GM19467 (cell line): ENCODE measurements around the gene RANBP3.
"Not testable (repeated sequence)": the region's sequence is repeated elsewhere in the genome, so short reads cannot be mapped to it uniquely, and the experiment has no call there.

Source experiments
- ATAC-seq: cut with Tn5 transposase; IDR thresholded peaks from one replicate; pipeline ENCODE4 v1.9.1; 2021; ENCODE audit warnings: mild to moderate bottlenecking, moderate library complexity; ENCODE audit not compliant: unreplicated experiment

RANBP3 gene

DNA sequence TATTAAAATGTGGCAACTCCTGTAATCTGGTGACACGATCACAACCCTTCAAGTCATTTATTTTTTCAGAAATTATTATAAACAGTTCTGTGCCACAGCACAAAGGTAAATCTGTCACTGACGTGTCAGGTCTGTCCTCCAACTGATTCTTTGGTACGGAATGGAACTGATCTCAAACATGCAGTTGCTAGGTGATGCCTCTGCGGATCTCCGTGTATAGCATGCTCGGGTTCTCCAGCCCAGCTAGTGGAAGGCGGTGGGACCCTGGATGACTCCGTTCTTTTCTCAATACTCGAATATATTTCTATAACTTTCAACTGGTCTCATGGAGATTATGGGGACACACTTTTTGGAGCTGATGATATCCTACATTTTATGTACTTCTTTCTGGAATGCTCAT is 11.0 kb downstream of the RANBP3 start:
- no peak for ATAC-seq

- ATAC-seq: no peak
Observed at GRCh38 chr19:5966215-5966614, 11.7 kb downstream of the RANBP3 start.

DNA sequence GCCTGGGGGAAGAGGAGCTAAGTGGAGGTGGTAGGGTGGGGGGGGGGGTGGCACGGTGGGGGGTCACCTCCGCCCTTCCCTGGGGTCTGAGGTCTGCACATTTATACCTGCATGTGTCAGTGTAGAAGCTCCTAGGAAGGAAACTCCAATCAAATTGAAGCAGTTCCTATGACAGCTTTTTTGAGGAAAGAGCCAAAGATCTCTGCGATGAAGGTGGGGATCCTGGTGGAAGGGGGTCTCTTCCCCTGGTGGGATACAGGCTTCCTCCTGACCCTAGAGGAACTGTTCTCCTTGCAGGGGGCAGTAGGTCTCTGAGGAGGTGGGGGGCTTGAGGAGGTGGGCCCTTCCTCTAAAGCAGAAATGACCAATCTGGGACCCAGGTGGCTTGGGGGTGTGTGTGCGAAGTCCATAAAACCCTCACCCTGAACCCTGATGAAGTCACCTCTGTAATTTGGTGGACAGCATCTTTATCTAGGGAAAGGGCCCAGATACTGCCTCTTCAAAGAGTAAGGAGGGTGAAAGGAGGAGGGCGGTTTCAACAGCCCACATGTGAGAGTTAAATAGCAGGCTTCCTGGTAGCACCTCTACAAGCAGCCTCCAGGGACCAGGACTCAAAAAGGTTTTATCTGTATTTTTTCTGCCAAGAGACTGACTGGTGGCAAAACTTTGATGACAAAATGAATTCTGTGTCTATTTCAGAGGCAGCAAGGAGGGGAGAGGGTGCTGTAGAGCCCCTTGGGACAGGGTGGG is 12.9 kb downstream of the RANBP3 start:
- no peak for ATAC-seq

DNA sequence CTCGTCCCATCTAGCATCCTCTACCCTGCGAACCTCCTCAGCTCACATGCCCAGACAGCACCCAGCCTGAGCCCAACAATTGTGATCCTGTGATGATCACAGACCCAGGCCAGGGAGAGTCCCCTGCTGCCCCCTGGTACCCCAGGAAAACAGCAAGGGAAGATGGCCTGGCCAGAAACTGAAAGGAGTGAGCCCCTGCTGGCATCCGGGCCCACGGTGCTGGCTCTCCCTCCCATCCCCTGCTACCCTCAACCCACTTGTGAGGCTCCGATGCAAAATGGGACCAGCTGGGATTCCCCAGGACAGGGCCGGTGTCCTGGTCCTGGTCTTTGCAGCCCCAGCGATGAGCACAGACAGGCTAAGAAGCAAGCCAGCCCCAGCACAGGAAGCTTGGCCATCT is 14.1 kb downstream of the RANBP3 start:
- no peak for ATAC-seq

GRCh38 chr19:5963259-5963658 is 14.7 kb downstream of the RANBP3 start:
- not testable (repeated sequence) for ATAC-seq

GRCh38 chr19:5961969-5962945 is 15.7 kb downstream of the RANBP3 start:
- no peak for ATAC-seq

DNA sequence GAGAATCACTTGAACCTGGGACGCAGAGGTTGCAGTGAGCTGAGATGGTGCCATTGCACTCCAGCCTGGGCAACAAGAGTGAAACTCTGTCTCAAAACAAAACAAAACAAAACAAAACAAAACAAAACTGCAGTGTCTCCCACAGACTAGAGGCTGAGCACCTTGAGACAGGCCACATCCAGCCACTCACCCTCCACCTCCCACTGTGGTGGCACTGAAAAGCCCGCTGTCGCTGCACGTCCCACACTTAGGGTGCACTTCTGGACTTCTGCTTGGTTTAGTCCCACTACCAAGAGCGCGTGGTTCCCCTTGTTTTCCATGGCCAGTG is 16.3 kb downstream of the RANBP3 start:
- not testable (repeated sequence) for ATAC-seq

GRCh38 chr19:5960005-5961001 is 17.6 kb downstream of the RANBP3 start:
- ATAC-seq: no peak

DNA sequence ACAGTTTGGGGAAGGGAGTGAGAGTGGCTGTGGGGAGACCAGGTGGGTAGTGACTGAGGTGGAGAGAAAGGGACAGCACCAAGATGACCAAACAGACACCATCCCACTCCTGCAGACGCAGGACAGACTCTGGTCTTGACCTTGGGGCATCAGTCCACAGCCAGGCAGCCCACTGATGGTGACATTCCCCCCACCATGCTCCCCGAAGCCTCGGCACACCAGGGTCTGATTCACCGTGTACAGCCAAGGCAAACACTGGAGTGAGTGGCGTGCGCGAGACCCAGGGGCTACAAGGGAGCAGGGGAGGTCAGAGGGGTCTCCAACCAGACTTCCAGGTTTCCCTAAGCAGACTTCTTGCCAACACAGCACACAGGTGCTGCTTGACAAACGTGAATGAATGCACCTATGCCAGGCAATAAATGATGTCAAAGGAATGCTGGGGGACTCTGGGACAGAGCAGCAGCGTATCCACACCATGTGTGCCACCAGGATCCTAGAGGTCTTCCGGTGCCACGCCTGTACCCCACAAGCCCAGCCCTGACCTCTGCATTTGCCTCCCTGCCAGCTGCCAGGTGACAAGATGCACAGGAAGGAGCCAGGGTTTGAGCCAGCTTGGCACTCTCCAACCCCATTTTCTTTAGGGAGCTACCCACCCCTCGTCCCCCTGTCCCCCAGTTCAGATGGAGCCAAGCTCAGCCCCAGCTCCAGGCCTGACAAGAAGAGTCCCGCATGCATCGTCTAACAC is 18.5 kb downstream of the RANBP3 start:
- no peak for ATAC-seq

DNA sequence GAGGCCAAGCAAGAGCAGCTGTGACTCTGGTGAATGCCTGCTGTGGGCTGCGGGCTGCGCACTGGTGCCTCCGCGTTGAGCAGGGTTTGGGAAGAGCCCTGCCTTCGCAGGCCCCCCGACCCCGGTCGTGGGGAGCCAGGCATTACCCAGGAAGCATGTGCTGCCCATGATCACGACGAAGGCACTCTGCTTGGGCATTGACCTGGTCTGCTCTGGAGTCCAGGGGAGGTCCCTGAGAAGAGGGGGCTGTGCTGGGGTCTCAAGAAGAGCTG is 19.2 kb downstream of the RANBP3 start:
- no peak for ATAC-seq

DNA sequence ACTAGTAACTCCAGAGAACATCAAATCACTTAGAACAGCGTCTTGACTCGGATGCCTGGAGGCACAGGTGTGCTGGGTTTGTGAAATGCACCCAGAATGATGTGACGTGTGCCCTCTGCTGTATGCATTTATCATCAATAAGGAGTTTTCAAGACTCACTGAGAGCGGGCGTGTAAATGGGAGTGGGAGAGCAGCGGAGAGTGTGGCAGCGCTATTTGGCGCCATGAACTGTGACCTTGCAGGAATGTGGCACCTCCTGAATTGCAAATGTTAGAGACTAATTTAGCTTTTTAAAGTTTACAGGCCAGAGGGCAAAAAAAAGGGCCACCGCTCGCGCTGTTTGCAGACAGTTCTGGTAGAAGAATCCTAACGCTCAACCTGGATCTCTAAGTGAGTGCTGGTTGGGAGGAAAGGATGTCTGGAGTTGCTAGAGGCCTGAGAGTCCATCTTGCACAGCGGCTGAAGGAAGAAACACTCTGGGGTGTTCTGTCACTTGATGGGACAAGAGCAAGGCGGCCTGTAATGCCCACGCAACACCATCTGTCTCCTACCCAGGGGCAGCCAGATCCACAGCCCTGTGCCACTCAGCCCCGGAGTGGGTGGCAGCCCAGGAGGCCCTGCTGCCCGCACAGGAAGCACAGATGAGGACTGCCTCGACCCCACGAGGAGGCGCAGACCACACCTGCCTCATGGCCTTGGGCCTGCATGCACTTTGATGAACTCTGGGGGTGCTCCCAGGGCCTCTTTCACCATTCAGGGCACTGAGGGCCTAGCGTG is 19.7 kb downstream of the RANBP3 start:
- ATAC-seq: no peak

- no peak for ATAC-seq
Observed at GRCh38 chr19:5957170-5957569, 20.8 kb downstream of the RANBP3 start.

- ATAC-seq: no peak
Observed at GRCh38 chr19:5956728-5957127, 21.2 kb downstream of the RANBP3 start.

- ATAC-seq: no peak
Observed at GRCh38 chr19:5956323-5956722, 21.6 kb downstream of the RANBP3 start.

- ATAC-seq: no peak
Observed at GRCh38 chr19:5955636-5955935, 22.4 kb downstream of the RANBP3 start.

DNA sequence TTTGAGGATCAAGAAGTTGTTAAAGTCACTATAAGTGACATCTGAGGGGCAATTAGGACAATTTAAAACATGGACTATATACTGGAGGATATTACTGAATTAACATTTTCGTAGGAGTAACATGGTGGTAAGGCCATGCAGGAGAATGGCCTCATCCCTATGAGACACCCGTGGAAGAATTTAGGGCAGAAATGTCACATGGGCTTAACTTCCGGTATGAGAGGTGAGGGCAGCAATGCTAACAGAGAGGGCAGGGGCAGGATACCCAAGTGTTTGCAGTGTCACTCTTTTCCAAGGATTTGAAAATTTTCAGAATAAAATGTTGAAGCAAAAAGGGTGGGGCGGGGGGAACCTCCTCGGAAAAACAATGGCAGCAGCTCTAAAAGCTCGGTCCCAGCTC is 23.6 kb downstream of the RANBP3 start:
- no peak for ATAC-seq

DNA sequence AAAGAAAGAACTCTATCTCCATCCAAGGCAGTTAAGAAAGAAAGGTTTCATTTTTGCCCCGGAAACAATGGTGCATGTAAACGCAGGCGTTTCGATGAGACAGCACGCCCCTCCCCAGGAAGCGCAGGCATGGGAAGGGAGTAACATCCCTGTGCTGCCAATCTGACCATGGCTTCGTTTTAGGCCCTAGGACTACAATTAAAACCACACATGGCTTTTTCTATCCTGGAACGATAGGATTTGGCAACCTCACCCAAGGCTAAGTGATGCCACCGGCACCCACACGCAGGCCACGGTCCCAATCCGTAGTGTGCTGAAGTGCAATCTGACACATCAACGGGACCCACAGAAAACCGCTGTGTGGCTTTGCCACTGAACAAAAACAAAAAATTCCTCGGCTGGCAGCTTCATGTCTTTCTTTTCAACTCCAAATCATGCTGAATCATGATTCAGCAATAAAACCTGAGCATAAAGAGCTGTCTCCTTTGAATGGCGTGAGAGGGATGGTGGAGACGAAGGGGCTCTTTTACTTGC is 24.2 kb downstream of the RANBP3 start:
- ATAC-seq: no peak

DNA sequence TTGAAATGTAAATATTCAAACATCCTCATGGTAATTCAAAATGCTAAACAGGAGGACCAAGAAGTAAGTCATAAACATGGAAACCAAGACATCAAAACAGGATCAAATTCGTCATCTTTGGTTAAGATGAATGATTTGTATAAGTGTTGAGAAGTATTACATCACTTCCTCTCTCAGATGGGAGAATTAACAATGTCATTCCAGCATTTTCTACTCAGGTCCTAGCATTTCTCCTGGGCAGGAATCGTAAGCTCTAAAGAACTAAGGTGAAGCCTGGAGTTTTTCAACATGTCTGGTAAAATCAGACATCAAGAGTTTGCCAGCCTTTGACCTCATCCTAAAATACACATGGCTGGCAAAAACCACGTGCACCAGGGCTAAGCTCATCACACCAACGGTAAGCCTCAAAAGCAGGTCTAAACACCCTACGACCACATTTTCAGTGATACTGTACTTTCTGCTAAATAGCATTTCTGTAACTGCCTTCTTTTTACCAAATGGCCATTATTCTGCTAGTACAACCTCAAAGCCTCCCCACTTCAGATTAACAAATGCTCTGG is 24.8 kb downstream of the RANBP3 start:
- no peak for ATAC-seq
